ENCODE measurements around the gene UQCR10. TPM values are rescaled to one million over a fixed set of nuclear protein-coding genes. Genes with fewer than 3 reads are reported as not detected.

UQCR10 gene
- total RNA-seq, 4 donors from 2014 or later = 33.6 to 85.7 (median 66.8) TPM

- peaks cover 66% of the 10 kb centered on the region for H3K27me3 ChIP-seq
- TF ChIP-seq EP300 (IDR thresholded peaks at IDR 0.05) (no peak), POLR2A (IDR thresholded peaks at IDR 0.05) (no peak), POLR2AphosphoS5 (IDR thresholded peaks at IDR 0.05) (no peak), CTCF (IDR thresholded peaks at IDR 0.05) (no peak)
- WGBS = 19% methylated on average over 17 of the region's 53 CpGs
- DNase-seq (ENCODE audit: low spot score in 2 of 2) = no peak
- H3K36me3 ChIP-seq = no peaks in the 10 kb centered on the region
- H3K4me3 ChIP-seq = peak overlapping the region; percentile 35
- H3K27ac ChIP-seq = no peak overlapping the region
- H3K9me3 ChIP-seq = no peaks in the 10 kb centered on the region
- peaks cover 14% of the 10 kb centered on the region for H3K4me1 ChIP-seq
Observed at GRCh38 chr22:29720811-29721323, 46.3 kb upstream of the UQCR10 start.

GRCh38 chr22:29722151-29722550, 45.0 kb upstream of the UQCR10 start:
- DNase-seq (ENCODE audit: low spot score in 2 of 2) = no peak
- Histone ChIP-seq H3K27me3 (peaks cover 63% of the 10 kb centered on the region), H3K9me3 (no peaks in the 10 kb centered on the region), H3K4me3 (no peak overlapping the region), H3K36me3 (no peaks in the 10 kb centered on the region), H3K4me1 (peaks cover 14% of the 10 kb centered on the region), H3K27ac (no peak overlapping the region)
- TF ChIP-seq EP300 (IDR thresholded peaks at IDR 0.05) (no peak), CTCF (IDR thresholded peaks at IDR 0.05) (no peak), POLR2AphosphoS5 (IDR thresholded peaks at IDR 0.05) (no peak), POLR2A (IDR thresholded peaks at IDR 0.05) (no peak)
- 73% methylated on average over 7 of the region's 7 CpGs for WGBS

GRCh38 chr22:29722587-29722986, 44.6 kb upstream of the UQCR10 start:
- no peaks in the 10 kb centered on the region for H3K9me3 ChIP-seq
- DNase-seq (ENCODE audit: low spot score in 2 of 2) = no peak
- H3K4me3 ChIP-seq = no peak overlapping the region
- no peak overlapping the region for H3K27ac ChIP-seq
- H3K27me3 ChIP-seq = peaks cover 59% of the 10 kb centered on the region
- 83% methylated on average over 9 of the region's 16 CpGs for WGBS
- H3K36me3 ChIP-seq = no peaks in the 10 kb centered on the region
- no peak for TF ChIP-seq POLR2A (IDR thresholded peaks at IDR 0.05)
- TF ChIP-seq CTCF (IDR thresholded peaks at IDR 0.05) = no peak
- no peak for TF ChIP-seq EP300 (IDR thresholded peaks at IDR 0.05)
- no peak for TF ChIP-seq POLR2AphosphoS5 (IDR thresholded peaks at IDR 0.05)
- peaks cover 14% of the 10 kb centered on the region for H3K4me1 ChIP-seq

GRCh38 chr22:29723766-29724165, 43.4 kb upstream of the UQCR10 start:
- Histone ChIP-seq H3K9me3 (no peaks in the 10 kb centered on the region), H3K4me3 (no peak overlapping the region), H3K27ac (no peak overlapping the region), H3K27me3 (peaks cover 49% of the 10 kb centered on the region), H3K4me1 (peaks cover 14% of the 10 kb centered on the region), H3K36me3 (no peaks in the 10 kb centered on the region)
- no peak for DNase-seq (ENCODE audit: low spot score in 2 of 2)
- no peak for TF ChIP-seq POLR2AphosphoS5 (IDR thresholded peaks at IDR 0.05)
- no peak for TF ChIP-seq EP300 (IDR thresholded peaks at IDR 0.05)
- TF ChIP-seq POLR2A (IDR thresholded peaks at IDR 0.05) = no peak
- no peak for TF ChIP-seq CTCF (IDR thresholded peaks at IDR 0.05)
- WGBS = 86% methylated on average over 10 of the region's 10 CpGs

- Histone ChIP-seq H3K27me3 (peaks cover 38% of the 10 kb centered on the region), H3K36me3 (peaks cover 4% of the 10 kb centered on the region), H3K27ac (no peak overlapping the region), H3K4me1 (peaks cover 9% of the 10 kb centered on the region), H3K9me3 (no peaks in the 10 kb centered on the region), H3K4me3 (no peak overlapping the region)
- TF ChIP-seq CTCF (IDR thresholded peaks at IDR 0.05) (no peak), POLR2A (IDR thresholded peaks at IDR 0.05) (no peak), POLR2AphosphoS5 (IDR thresholded peaks at IDR 0.05) (no peak), EP300 (IDR thresholded peaks at IDR 0.05) (no peak)
- no peak for DNase-seq (ENCODE audit: low spot score in 2 of 2)
- 74% methylated on average over 8 of the region's 8 CpGs for WGBS
Observed at GRCh38 chr22:29724843-29725242, 42.3 kb upstream of the UQCR10 start.

Data from suprapubic skin (tissue), 4 donors.